ENCODE measurements around the gene AFF3.

Gene AFF3

GRCh38 chr2:99643787-99644418, 498.5 kb downstream of the AFF3 start:
- TF ChIP-seq EZH2phosphoT487 (IDR thresholded peaks at IDR 0.05; ENCODE audit: borderline replicate concordance, low read length), result no peak
- no peak for TF ChIP-seq CTCF (IDR thresholded peaks at IDR 0.05; ENCODE audit: low read depth, low read length, poor library complexity, severe bottlenecking)
- H3K4me2 ChIP-seq (ENCODE audit: low read length), result no peak overlapping the region; the same call in 1 of the 2 replicates
- H4K20me1 ChIP-seq (ENCODE audit: control insufficient read depth, insufficient read depth, low read depth, low read length), result no peaks in the 10 kb centered on the region
- peaks cover 27% of the 10 kb centered on the region for H3F3A ChIP-seq (ENCODE audit: control insufficient read depth, insufficient read depth)
- no peak overlapping the region for H3K4me3 ChIP-seq (ENCODE audit: low read length)
- H3K4me1 ChIP-seq (ENCODE audit: control insufficient read depth, low read length), result peaks cover 87% of the 10 kb centered on the region
- H3K36me3 ChIP-seq (ENCODE audit: control insufficient read depth, low read length), result peaks cover 3% of the 10 kb centered on the region
- no peaks in the 10 kb centered on the region for H3K9me2 ChIP-seq (replicated peaks; ENCODE audit: control insufficient read depth, low read length)
- H3K27ac ChIP-seq (ENCODE audit: low read depth, low read length), result peak overlapping the region; percentile 18
- no peaks in the 10 kb centered on the region for H3K27me3 ChIP-seq (ENCODE audit: control insufficient read depth, low read length)
- H3K79me2 ChIP-seq (ENCODE audit: control insufficient read depth, low read length), result no peaks in the 10 kb centered on the region
- H3K9me3 ChIP-seq (ENCODE audit: control insufficient read depth, insufficient read depth, low read length), result no peaks in the 10 kb centered on the region

GRCh38 chr2:99641999-99642398, 500.4 kb downstream of the AFF3 start:
- Histone ChIP-seq H4K20me1 (ENCODE audit: control insufficient read depth, insufficient read depth, low read depth, low read length) (no peaks in the 10 kb centered on the region), H3K79me2 (ENCODE audit: control insufficient read depth, low read length) (no peaks in the 10 kb centered on the region), H3K4me2 (ENCODE audit: low read length) (peak overlapping the region; percentile 74), H3K9me2 (replicated peaks; ENCODE audit: control insufficient read depth, low read length) (no peaks in the 10 kb centered on the region), H3F3A (ENCODE audit: control insufficient read depth, insufficient read depth) (peaks cover 39% of the 10 kb centered on the region), H3K4me1 (ENCODE audit: control insufficient read depth, low read length) (peaks cover 93% of the 10 kb centered on the region), H3K9me3 (ENCODE audit: control insufficient read depth, insufficient read depth, low read length) (no peaks in the 10 kb centered on the region), H3K4me3 (ENCODE audit: low read length) (peak overlapping the region; percentile 29), H3K27me3 (ENCODE audit: control insufficient read depth, low read length) (no peaks in the 10 kb centered on the region), H3K36me3 (ENCODE audit: control insufficient read depth, low read length) (peaks cover under 1% of the 10 kb centered on the region), H3K27ac (ENCODE audit: low read depth, low read length) (peak overlapping the region; percentile 100)
- TF ChIP-seq CTCF (IDR thresholded peaks at IDR 0.05; ENCODE audit: low read depth, low read length, poor library complexity, severe bottlenecking), result no peak
- TF ChIP-seq EZH2phosphoT487 (IDR thresholded peaks at IDR 0.05; ENCODE audit: borderline replicate concordance, low read length), result no peak

- Histone ChIP-seq H3K4me2 (ENCODE audit: low read length) (peak overlapping the region; percentile 74), H3K36me3 (ENCODE audit: control insufficient read depth, low read length) (peaks cover 14% of the 10 kb centered on the region), H3K27me3 (ENCODE audit: control insufficient read depth, low read length) (no peaks in the 10 kb centered on the region), H3F3A (ENCODE audit: control insufficient read depth, insufficient read depth) (peaks cover 52% of the 10 kb centered on the region), H3K9me2 (replicated peaks; ENCODE audit: control insufficient read depth, low read length) (no peaks in the 10 kb centered on the region), H3K79me2 (ENCODE audit: control insufficient read depth, low read length) (no peaks in the 10 kb centered on the region), H3K4me3 (ENCODE audit: low read length) (peak overlapping the region; percentile 55), H4K20me1 (ENCODE audit: control insufficient read depth, insufficient read depth, low read depth, low read length) (no peaks in the 10 kb centered on the region), H3K4me1 (ENCODE audit: control insufficient read depth, low read length) (peaks cover 96% of the 10 kb centered on the region), H3K9me3 (ENCODE audit: control insufficient read depth, insufficient read depth, low read length) (no peaks in the 10 kb centered on the region), H3K27ac (ENCODE audit: low read depth, low read length) (peak overlapping the region; percentile 100)
- TF ChIP-seq EZH2phosphoT487 (IDR thresholded peaks at IDR 0.05; ENCODE audit: borderline replicate concordance, low read length), result no peak
- no peak for TF ChIP-seq CTCF (IDR thresholded peaks at IDR 0.05; ENCODE audit: low read depth, low read length, poor library complexity, severe bottlenecking)
Observed at GRCh38 chr2:99640635-99641151, 501.7 kb downstream of the AFF3 start.
